Lower leg skin (tissue), 4 donors: Measurements from ENCODE around the gene ESR2. TPM values are rescaled to one million over a fixed set of nuclear protein-coding genes. Genes with fewer than 3 reads are reported as not detected.

ENCODE experiments used
- DNase-seq, 2 donors: peaks; one replicate each; pipeline ENCODE4 v3.0.0-alpha.2; 2019; ENCODE audit warnings: low spot score in 2 of 2
- H3K4me3 ChIP-seq: fragments of 200-600 bp; sonication (generic); 2 replicates; pipeline ENCODE4 v1.5.1; 2017; ENCODE audit warnings: mild to moderate bottlenecking, low read depth; ENCODE audit not compliant: poor library complexity, severe bottlenecking
- POLR2A ChIP-seq, 2 donors: fragments of 450-650 bp; IDR thresholded peaks; one replicate each; pipeline ENCODE4 v1.6.1; 2016 to 2017; ENCODE audit warnings: antibody characterized with exemption in 2 of 2, mild to moderate bottlenecking in 1 of 2, moderate library complexity in 1 of 2
- WGBS, 2 donors: methylation state at CpG; one replicate each; pipeline ENCODE4 v1.1.5; 2018; 5-methylcytosine and 5-hydroxymethylcytosine counted together
- intact Hi-C: fragments of 100-400 bp; cut with DNase I; formaldehyde crosslinking; loops from one replicate; pipeline ENCODE4 v1.15.0; 2023; ENCODE audit warnings: low total_unique reads
- total RNA-seq, 4 donors: library from RNA; depleted of rRNA; stranded (reverse); fragments of >200 nt; gene quantifications; one replicate each; pipeline ENCODE4 v1.1.0, GENCODE V29; 2016
- TF ChIP-seq, protein P1 (sequence below), 3 donors: fragments of 450-650 bp; IDR thresholded peaks; one replicate each; pipeline ENCODE4 v1.5.1; 2016; ENCODE audit warnings: antibody characterized with exemption in 3 of 3, mild to moderate bottlenecking in 3 of 3, moderate library complexity in 2 of 3

The ESR2 gene
- total RNA-seq, 4 donors from 2014 or later, result 0.08 to 0.65 (median 0.22) TPM

DNA sequence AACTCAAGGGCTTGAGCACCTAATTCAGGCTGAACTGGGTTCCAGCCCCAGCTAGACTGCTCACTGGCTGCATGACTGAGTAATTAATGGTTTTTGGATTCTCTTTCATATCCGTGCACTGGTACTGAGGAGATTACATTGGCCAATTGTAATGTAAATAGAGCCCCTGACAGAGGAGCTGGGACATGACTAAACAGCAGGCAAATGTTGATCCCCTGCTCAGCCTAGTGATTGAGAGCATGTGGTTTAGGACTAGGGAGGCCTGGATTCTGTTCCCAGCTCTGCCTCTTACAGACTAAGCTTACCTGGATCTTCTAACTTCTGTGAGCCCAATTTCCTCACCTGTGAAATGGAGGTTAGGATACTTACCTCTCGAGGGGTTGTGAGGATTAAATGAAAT is 204.3 kb downstream of the ESR2 start:
- DNase-seq, result no peak
- intact Hi-C loops, result no loop called here
- WGBS, 2 donors, result 84 to 86% methylated on average over 2 of the region's 2 CpGs
- TF ChIP-seq POLR2A (IDR thresholded peaks at IDR 0.05), result no peak
- no peak overlapping the region for H3K4me3 ChIP-seq

DNA sequence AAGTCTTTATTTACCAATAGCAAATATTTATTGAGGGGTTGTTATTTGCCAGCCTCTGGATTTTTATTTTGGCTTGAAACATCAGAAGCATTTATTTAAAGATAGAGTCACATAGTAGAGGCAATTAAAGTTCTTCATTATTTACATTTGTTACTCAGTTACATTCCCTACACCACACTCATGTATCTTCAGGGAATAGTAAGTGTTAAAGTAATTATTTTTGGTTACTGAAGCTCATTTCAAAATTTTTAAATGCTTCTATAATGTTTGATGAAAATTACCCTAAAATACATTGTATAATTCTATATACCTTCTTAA is 205.6 kb downstream of the ESR2 start:
- DNase-seq, result no peak
- H3K4me3 ChIP-seq, result no peak overlapping the region
- intact Hi-C loops, result no loop called here
- TF ChIP-seq POLR2A (IDR thresholded peaks at IDR 0.05), result no peak
- TF ChIP-seq, protein P1, sequence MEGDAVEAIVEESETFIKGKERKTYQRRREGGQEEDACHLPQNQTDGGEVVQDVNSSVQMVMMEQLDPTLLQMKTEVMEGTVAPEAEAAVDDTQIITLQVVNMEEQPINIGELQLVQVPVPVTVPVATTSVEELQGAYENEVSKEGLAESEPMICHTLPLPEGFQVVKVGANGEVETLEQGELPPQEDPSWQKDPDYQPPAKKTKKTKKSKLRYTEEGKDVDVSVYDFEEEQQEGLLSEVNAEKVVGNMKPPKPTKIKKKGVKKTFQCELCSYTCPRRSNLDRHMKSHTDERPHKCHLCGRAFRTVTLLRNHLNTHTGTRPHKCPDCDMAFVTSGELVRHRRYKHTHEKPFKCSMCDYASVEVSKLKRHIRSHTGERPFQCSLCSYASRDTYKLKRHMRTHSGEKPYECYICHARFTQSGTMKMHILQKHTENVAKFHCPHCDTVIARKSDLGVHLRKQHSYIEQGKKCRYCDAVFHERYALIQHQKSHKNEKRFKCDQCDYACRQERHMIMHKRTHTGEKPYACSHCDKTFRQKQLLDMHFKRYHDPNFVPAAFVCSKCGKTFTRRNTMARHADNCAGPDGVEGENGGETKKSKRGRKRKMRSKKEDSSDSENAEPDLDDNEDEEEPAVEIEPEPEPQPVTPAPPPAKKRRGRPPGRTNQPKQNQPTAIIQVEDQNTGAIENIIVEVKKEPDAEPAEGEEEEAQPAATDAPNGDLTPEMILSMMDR (IDR thresholded peaks at IDR 0.05), result no peak

DNA sequence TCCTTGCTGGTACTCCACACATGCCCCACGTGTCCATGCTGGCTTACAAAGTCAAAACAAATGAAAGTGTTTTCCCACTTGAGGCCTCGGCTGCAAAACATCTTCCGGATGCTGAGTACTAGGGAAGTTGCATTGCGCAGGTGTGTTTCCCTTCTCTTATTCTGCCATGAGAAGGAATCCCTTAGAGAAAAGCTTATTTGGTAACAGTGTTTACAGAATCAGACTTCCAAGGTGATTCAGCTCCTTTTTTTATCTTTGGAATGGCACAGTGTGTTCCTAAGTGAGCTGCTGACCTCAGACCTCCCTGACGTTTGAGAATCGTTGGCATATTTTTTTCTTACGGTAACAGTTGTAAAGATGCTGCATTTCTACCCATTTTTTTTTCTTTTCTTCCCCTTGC is 211.3 kb downstream of the ESR2 start:
- WGBS, 2 donors, result 79 to 84% methylated on average over 7 of the region's 7 CpGs
- no peak overlapping the region for H3K4me3 ChIP-seq
- no peak for DNase-seq
- intact Hi-C loops, result no loop called here
- TF ChIP-seq, protein P1 (IDR thresholded peaks at IDR 0.05), result no peak
- TF ChIP-seq POLR2A (IDR thresholded peaks at IDR 0.05), result no peak

DNA sequence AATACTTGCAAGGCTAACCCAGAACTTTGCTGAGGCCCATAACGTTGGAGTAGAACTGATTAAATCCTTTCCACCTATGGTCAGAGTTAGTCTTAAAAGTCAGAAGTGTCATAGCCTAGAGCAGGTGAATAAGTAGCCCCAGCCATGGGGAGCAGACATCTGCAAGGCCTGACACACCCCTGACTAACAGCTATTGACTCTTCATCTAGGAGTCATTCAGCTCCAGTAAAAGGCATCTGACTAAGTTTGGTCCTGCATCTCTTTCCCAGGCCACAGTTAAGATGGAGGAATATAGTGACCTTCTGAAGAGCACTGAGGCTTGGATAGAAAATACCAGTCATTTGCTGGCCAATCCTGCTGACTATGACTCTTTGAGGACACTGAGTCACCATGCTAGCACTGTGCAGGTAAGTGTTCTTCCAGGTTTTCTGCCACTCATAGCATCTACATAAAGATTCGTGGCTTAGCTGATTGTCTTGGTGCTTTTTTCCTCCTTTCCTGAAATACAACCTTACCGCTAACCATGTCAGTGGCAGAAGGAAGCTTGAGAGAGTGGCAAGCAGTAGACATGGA is 212.9 kb downstream of the ESR2 start:
- WGBS, 2 donors, result 93 to 95% methylated on average over 3 of the region's 3 CpGs
- no peak for DNase-seq
- intact Hi-C loops, result no loop called here
- TF ChIP-seq, protein P1 (IDR thresholded peaks at IDR 0.05), result no peak
- no peak for TF ChIP-seq POLR2A (IDR thresholded peaks at IDR 0.05)
- H3K4me3 ChIP-seq, result no peak overlapping the region

DNA sequence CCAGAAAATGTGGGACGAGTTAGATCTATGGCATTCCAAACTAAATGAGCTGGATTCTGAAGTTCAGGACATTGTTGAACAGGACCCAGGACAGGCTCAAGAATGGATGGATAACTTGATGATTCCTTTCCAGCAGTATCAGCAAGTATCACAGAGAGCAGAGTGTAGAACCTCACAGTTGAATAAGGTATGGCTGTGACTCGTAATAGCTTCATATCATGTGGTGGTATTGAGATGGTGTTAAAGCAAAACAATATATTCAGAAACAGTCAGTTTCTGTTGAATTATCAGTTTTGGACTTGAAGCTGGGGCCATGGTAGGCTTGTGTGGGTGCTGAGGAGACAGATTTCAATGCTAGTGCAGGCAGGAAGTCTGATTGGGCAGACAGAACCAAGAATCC is 213.7 kb downstream of the ESR2 start:
- no peak overlapping the region for H3K4me3 ChIP-seq
- no peak for DNase-seq
- WGBS, 2 donors, result 92 to 94% methylated on average over 2 of the region's 2 CpGs
- intact Hi-C loops, result no loop called here
- TF ChIP-seq, protein P1 (IDR thresholded peaks at IDR 0.05), result no peak
- no peak for TF ChIP-seq POLR2A (IDR thresholded peaks at IDR 0.05)

DNA sequence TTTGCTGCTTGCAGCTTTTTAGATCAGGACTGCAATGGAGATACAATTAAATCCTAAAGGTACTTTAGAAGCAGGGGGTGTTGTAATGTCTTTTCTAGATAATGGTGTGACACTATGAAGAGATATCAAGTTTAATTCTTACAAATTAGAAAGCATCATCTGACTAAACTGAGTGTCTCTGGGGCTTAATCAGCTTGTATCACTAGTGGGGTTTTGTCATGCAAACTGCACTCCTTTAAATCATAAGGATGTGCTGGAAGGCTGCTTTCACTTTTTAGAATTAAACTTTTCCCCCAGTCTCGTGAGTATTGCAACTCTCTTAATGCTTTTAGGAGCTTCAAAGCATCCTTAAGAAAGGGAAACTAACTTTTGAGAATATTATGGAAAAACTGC is 218.6 kb downstream of the ESR2 start:
- TF ChIP-seq POLR2A (IDR thresholded peaks at IDR 0.05), result no peak
- TF ChIP-seq, protein P1 (IDR thresholded peaks at IDR 0.05), result no peak
- no peak for DNase-seq
- H3K4me3 ChIP-seq, result no peak overlapping the region
- WGBS, 2 donors, result 84 to 90% methylated on average over 1 of the region's 1 CpG
- intact Hi-C loops, result no loop called here
